ENCODE data around the gene RAB3C.

DNA sequence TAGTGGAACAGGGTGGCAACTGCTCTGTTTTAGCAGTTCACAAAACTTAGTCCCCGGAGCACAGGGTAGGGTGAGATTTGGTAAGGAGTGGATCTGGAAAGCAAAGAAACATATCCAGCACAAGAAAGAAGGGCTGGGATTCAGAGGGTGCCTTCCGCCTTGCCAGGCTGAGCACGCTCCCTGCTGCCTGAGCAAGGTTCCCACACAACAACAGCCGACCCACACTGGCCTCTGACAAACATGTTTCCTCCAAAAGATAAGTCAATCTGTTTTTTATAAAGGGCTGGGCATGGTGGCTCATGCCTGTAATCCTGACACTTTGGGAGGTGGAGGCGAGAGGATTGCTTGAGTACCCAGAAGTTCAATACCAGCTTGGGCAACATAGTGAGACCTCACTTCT is 45.8 kb downstream of the RAB3C start:
- TF ChIP-seq, protein P1, sequence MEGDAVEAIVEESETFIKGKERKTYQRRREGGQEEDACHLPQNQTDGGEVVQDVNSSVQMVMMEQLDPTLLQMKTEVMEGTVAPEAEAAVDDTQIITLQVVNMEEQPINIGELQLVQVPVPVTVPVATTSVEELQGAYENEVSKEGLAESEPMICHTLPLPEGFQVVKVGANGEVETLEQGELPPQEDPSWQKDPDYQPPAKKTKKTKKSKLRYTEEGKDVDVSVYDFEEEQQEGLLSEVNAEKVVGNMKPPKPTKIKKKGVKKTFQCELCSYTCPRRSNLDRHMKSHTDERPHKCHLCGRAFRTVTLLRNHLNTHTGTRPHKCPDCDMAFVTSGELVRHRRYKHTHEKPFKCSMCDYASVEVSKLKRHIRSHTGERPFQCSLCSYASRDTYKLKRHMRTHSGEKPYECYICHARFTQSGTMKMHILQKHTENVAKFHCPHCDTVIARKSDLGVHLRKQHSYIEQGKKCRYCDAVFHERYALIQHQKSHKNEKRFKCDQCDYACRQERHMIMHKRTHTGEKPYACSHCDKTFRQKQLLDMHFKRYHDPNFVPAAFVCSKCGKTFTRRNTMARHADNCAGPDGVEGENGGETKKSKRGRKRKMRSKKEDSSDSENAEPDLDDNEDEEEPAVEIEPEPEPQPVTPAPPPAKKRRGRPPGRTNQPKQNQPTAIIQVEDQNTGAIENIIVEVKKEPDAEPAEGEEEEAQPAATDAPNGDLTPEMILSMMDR (IDR thresholded peaks at IDR 0.05) = no peak
- no peak for TF ChIP-seq POLR2A (IDR thresholded peaks at IDR 0.05)

All from body of pancreas (tissue), 4 donors.